HG03039 (cell line): ENCODE results near the gene CIB4.

ENCODE experiments used
- ATAC-seq: cut with Tn5 transposase; IDR thresholded peaks from one replicate; pipeline ENCODE4 v1.9.1; 2021; ENCODE audit warnings: mild to moderate bottlenecking, moderate library complexity; ENCODE audit not compliant: unreplicated experiment

CIB4 gene

GRCh38 chr2:26623541-26624495, 17.3 kb downstream of the CIB4 start:
- ATAC-seq: no peak

DNA sequence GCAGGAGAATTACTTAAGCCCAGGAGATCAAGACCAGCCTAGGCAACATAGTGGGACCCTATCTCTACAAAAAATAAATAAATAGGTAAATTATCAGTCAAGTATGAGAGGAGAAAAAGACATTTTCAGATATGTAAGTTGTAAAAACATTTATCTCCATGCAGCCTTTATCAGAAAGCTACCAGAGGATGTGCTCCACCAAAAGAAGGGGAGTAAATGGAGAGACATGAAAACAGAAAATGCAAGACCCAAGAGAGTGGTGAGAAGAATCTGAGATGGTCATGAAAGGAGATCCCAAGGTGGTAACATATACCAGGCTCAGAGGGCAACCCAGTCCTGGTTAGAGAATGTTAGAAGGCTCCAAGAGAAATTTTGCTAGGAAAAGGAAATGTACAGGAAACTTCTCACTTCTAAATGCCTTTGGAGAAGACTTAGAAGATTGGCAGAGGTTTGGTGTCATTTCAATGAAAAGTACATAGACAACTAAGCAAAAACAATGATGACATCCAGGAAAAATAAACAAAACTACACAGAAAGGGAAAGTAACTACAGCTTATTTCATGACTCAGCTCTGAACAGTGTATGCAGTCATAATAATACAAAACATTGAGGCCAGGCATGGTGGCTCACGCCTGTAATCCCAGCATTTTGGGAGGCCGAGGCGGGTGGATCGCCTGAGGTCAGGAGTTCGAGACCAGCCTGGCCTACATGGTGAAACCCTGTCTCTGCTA, 19.5 kb downstream of the CIB4 start:
- ATAC-seq: no peak

GRCh38 chr2:26620031-26620605, 21.0 kb downstream of the CIB4 start:
- ATAC-seq: no peak

GRCh38 chr2:26619521-26619951, 21.6 kb downstream of the CIB4 start:
- no peak for ATAC-seq

DNA sequence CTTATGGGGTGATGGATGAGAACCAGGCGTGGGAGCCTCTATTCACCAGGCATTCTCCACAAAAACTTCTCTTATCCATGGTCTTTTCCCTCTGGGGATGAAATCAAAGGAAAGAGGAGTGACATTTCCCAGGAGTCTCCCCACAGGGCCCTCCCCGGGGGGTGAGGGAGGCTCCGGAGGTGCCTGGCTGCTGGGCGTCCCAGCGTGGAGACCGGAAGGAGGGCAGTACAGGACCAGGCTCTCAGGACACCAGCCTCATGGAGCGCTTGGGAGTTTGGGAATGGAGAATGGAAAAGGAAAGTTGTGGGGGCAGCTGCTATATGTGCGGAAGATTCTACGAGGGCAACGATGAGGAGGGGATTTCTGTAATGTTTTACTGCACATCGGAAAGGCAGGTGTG, 22.1 kb downstream of the CIB4 start:
- ATAC-seq: no peak

DNA sequence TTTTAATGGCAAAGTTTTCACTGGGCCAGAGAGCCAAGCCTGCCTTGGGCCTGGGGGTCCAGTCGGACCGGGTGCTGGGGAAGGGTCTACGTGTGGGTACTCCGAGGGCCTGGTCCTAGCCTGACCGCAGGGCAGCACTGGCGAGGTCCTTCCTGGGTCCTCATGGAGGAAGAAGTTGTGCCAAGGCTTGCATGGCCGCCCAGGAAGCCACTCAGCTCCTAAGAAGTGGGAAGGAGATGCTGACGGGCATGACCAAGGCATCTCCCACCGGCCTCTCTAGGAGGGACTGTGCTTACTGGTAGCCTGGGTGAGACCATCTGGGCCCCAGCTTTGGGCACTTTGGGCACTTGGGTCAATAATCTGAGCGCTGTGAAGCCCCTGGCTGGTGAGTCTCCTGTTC, 22.6 kb downstream of the CIB4 start:
- ATAC-seq: no peak

- no peak for ATAC-seq
Observed at GRCh38 chr2:26617588-26618083, 23.5 kb downstream of the CIB4 start.

DNA sequence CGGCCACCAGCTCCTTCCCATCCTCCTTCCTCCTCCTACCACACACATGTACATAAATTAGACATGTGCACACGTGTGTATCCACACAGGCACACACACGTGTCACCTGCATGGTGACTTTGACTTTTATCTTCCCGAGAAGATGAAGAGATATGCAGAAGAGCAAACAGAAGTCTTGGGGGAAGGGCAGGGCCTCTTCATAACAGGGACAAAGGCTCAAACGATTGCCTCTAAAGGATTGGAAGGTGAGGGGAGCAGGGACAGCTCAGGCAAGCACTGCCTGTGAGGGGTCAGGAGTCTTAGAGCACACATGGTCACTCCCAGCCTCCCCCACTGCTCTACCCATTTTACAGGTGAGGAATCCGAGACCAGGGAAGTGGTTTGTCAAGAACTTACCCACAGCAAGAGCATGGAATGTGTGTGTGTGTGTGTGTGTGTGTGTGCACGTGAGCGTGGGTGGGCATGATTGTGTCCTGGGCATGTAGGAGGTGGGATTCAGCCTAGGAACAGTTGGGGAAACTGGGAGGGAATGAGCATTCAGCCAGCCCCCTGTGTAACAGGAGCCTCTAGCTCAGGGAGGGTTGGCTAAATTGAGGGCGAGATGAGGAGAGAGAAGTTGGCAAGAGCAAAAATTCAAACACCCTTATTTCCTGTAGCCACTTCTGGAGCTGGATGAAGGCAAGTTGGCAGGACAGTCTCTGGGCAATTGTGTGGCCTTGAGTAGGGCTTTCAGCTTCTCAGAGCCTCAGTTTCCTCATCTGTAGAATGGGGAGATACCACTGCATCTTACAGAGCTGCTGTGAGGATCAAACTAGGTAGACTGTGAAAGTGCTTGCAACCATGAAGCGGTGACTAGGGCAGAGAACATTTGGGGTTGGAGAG, 24.2 kb downstream of the CIB4 start:
- ATAC-seq: no peak

DNA sequence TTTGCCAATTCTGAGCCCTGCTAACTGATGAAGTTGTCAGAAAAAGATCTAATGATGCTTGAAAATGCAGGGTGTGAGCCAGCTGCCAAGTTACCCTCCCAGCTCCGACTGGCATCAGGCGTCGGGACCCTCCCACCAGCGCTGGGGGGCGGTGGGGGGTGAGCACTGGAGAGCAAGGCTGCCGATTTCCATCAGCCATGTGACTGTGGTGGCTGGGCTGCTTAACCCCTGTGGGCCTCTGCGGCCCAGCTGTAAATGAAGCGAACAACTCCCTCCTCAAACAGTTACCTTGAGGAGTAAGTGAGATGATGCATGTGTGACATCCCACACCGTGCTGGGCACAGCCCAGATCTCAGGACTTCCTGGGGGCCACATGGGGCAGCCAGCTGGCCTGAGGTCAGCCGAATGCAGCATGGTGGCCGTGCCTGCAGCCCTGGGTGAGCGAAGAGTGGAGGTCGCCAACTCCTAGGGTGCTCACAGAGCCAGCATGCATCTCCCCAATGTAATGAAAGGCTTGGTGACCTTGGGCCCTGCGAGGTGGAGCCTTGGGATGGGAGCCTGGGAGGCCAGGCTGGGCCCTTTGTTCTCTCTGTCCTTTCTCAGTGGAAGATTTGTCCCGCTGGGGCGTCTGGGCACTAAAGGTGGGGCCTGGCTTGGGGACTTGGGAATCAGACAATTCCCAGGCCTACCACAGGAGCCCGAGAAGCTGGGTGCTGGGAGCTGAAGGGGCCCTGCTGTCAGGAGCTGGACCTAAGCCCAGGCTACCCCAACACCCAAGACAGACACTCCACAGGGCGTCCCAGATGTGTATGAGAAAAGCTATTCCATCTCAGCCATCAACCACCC, 25.1 kb downstream of the CIB4 start:
- ATAC-seq: no peak

- ATAC-seq: no peak
Observed at GRCh38 chr2:26615336-26615859, 25.8 kb downstream of the CIB4 start.

DNA sequence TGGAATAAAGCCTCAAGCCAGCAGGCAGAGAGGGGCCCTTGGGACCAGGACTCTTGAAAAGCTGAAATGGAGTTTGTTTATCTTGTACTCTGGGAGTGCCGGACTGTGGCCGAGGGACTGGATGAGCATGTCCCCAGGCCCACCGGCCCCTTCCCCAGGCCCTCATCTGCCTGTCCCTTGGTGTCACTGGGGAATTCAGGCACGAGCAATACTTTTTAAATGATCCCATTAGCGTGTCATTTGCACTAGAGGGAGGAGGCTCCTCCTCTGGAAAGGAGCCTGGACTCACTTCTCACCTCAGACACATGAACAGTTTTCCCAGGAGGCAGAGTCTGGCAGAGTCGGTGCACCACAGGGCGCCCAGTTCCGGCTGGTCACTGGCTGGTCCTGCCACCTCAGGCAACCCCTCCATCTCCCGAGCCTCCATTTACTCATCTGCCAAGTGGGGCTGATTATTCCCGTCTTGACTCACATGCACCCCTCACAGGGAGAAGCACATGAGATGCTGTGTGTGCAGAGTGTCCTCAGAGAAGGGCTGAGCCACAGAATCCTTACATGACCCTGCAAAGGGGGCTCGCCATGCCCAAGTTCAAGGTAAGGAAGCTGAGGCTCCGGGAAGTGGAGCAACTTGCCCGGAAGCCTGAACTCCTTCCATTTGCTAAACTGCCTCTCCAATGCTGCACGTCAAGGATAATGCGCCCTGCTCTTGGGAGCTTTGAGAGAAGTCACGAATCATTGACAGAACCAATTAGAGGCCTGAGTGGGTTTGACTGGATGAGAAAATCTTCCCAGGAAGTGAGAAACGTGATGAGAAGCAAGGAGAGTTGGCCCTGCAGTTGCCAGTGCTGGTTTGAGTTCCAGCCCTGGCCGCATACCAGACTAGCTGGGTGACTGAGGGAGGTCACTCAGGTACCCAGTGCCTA, 26.7 kb downstream of the CIB4 start:
- no peak for ATAC-seq

DNA sequence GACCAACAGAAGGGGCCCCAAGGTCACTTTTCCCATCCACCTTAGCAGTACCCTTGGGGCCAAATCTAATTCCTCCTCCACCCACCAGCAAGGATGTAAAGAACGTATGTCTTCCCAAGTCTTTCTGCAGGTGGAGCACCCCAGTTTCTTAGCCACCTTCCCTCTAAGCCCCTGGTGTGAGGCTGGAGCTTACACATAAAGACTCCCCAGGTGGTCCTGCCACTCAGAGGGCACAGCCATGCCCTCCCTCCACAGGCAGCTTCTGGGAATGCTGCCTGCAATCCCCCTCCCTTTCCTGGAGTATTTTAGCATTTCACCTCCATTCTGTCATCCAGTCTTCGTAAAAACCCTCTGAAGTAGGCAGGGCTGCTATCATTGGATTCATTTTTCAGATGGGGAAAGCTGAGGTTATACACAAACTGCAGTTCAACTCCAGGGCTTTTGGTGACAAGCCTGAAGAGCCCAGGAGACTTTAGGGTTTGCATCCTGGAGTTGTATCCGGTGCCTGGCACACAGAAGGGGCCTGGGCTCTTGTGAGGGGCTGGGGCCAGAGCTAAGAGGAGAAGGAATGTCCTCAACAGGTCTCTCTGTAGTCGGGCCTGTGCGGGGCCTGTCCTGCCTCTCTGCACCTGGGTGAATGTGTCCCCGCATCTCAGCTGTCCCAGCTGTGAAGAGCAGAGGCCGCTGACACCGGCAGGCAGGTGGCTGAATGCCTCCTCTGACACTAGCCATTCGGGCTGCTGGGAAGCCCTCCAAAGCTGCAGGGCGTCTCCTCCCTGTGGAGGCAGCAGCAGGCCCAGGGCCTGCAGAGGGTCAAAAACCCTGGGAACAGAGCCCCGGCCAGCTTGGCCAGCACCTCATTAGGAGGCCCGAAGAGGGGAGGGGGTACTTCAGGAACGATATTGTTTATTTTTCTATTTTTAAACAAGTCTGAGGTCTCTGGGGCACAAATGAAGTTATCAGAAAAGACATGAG, 27.6 kb downstream of the CIB4 start:
- no peak for ATAC-seq

- ATAC-seq: no peak
Observed at GRCh38 chr2:26612522-26613240, 28.5 kb downstream of the CIB4 start.

- ATAC-seq: no peak
Observed at GRCh38 chr2:26612034-26612433, 29.1 kb downstream of the CIB4 start.

- ATAC-seq: no peak
Observed at GRCh38 chr2:26610504-26611335, 30.4 kb downstream of the CIB4 start.

- ATAC-seq: no peak
Observed at GRCh38 chr2:26609839-26610277, 31.3 kb downstream of the CIB4 start.
